Small intestine (tissue), 7 donors: ENCODE measurements around the gene RNF181. TPM values are rescaled to one million over a fixed set of nuclear protein-coding genes. Genes with fewer than 3 reads are reported as not detected.
"Not testable (repeated sequence)": the region's sequence is repeated elsewhere in the genome, so short reads cannot be mapped to it uniquely, and the experiment has no call there.

Experiments used
- DNase-seq, 2 donors: peaks; one replicate each; pipeline versions ENCODE4 v3.0.0 to v3.0.0-alpha.2; 2013
- FAIRE-seq: peaks from 2 replicates; lab custom pipeline; 2012; peaks lifted over from hg19 to GRCh38; lab: Jason Lieb, UNC
- H3K27ac ChIP-seq, 3 donors: one replicate each; pipeline ENCODE4 v1.5.1; 2013; ENCODE audit warnings: low read length in 2 of 3, mild to moderate bottlenecking in 2 of 3, control low read depth in 1 of 3, inconsistent platforms in 1 of 3, low read depth in 1 of 3, moderate library complexity in 1 of 3
- H3K27me3 ChIP-seq, 3 donors: one replicate each; pipeline ENCODE4 v1.6.1; 2013; ENCODE audit warnings: low read length in 3 of 3, inconsistent platforms in 1 of 3; ENCODE audit not compliant: control insufficient read depth in 3 of 3, insufficient read depth in 3 of 3
- H3K36me3 ChIP-seq, 3 donors: one replicate each; pipeline ENCODE4 v1.6.1; 2013; ENCODE audit warnings: low read length in 3 of 3, inconsistent platforms in 1 of 3, low read depth in 1 of 3, mild to moderate bottlenecking in 1 of 3, moderate library complexity in 1 of 3; ENCODE audit not compliant: control insufficient read depth in 3 of 3, insufficient read depth in 2 of 3
- H3K4me1 ChIP-seq, 3 donors: one replicate each; pipeline ENCODE4 v1.6.1; 2013; ENCODE audit warnings: low read length in 2 of 3, inconsistent platforms in 1 of 3, low read depth in 1 of 3, mild to moderate bottlenecking in 1 of 3, moderate library complexity in 1 of 3; ENCODE audit not compliant: control insufficient read depth in 3 of 3, insufficient read depth in 2 of 3
- H3K4me3 ChIP-seq, 3 donors: one replicate each; pipeline ENCODE4 v1.5.1; 2013; ENCODE audit warnings: low read length in 3 of 3, control low read depth in 1 of 3, inconsistent platforms in 1 of 3, low read depth in 1 of 3, mild to moderate bottlenecking in 1 of 3, moderate library complexity in 1 of 3
- H3K9me3 ChIP-seq, 2 donors: one replicate each; pipeline ENCODE4 v1.6.1; 2013; ENCODE audit warnings: low read depth in 1 of 2, low read length in 1 of 2; ENCODE audit not compliant: control insufficient read depth in 2 of 2, insufficient read depth in 1 of 2
- WGBS, 3 donors: extraction: QIAGEN DNeasy Blood & Tissue Kit; methylation state at CpG; one replicate each; pipeline ENCODE4 v1.1.7; 2013; 5-methylcytosine and 5-hydroxymethylcytosine counted together
- polyA plus RNA-seq, 4 donors: library from polyadenylated mRNA; stranded (reverse) in 3 of 4; unstranded in 1 of 4; fragments of 200-250 nt in 3 of 4; fragments of 120-200 nt in 1 of 4; gene quantifications; one replicate each; pipeline versions ENCODE4 v1.2.1 to v1.2.3, GENCODE V29; 2013
- donor health status: healthy with polysubstance abuse.
- donor health status: control.
- donor health status: control.
- donor health status: Bipolar disorder and iron deficiency.
- donor health status: healthy.

Gene RNF181
- polyA plus RNA-seq, 4 donors: 131 to 234 (median 180) TPM

DNA sequence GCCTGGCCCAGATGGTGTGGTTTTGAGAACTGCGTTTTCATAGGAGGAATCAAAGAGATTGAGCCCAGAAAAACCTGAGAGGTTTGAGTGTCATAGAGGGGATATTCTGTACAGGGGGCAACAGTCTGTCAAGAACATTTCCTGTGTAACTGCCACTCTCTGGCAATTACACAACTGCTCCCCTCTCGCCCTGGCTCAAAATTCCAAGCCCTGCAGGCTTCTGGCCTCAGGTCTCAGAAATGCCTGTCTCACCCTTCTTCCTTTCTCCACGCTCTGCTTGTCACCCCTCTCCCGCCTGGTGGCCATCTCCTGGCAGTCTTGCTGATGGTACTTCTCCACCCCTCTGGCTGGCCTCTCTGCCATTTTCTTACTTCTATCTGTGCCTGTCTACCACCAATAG lies 7.3 kb upstream of the RNF181 start:
- no peak overlapping the region for H3K4me3 ChIP-seq
- H3K9me3 ChIP-seq: no peaks in the 10 kb centered on the region
- no peak for DNase-seq
- H3K27ac ChIP-seq: peak overlapping the region in 1 of 3 donors; percentile 47
- no peak for FAIRE-seq
- WGBS, 3 donors: 72 to 91% (median 85%) methylated on average over 4 of the region's 4 CpGs
- peaks cover 0 to 6% (median 0%) of the 10 kb centered on the region in 3 donors for H3K36me3 ChIP-seq
- H3K4me1 ChIP-seq: peaks cover 4 to 27% (median 16%) of the 10 kb centered on the region in 3 donors
- H3K27me3 ChIP-seq: no peaks in the 10 kb centered on the region

DNA sequence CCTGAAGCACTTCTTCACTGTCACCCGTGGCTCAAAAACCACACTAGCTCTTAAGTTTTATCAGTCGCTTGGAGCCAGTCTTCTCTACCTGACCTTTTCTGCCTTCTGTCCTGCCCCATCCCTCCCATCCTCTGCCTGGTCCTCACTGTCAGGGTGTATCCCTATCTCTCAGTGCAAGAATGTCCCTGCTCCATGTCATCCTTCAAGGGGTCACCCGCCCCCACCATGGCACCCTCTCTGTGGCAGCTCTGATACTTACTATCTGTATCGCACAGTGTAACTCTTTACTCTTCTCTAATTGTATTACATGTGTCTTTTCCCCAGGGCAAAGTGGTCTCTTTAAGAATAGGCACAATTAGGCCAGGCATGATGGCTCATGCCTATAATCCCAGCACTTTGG lies 6.9 kb upstream of the RNF181 start:
- no peaks in the 10 kb centered on the region for H3K9me3 ChIP-seq
- peak overlapping the region in 1 of 3 donors; percentile 47 for H3K27ac ChIP-seq
- peaks cover 2 to 24% (median 15%) of the 10 kb centered on the region in 3 donors for H3K4me1 ChIP-seq

GRCh38 chr2:85589181-85589580 lies 6.4 kb upstream of the RNF181 start:
- peaks cover 2 to 20% (median 14%) of the 10 kb centered on the region in 3 donors for H3K4me1 ChIP-seq
- no peak overlapping the region for H3K4me3 ChIP-seq
- peaks cover 0 to 2% (median 0%) of the 10 kb centered on the region in 3 donors for H3K36me3 ChIP-seq
- no peak overlapping the region for H3K27ac ChIP-seq
- DNase-seq: no peak
- no peak for FAIRE-seq
- H3K9me3 ChIP-seq: no peaks in the 10 kb centered on the region
- 87 to 94% (median 93%) methylated on average over 4 of the region's 4 CpGs for WGBS, 3 donors
- no peaks in the 10 kb centered on the region for H3K27me3 ChIP-seq

More for the DNA sequence above, 6.9 kb upstream of the RNF181 start:
- Histone ChIP-seq H3K27me3 (no peaks in the 10 kb centered on the region), H3K36me3 (peaks cover 0 to 2% (median 0%) of the 10 kb centered on the region in 3 donors), H3K4me3 (no peak overlapping the region)
- DNase-seq: no peak
- 80 to 93% (median 85%) methylated on average over 4 of the region's 4 CpGs for WGBS, 3 donors
- FAIRE-seq: no peak

- DNase-seq: no peak
- WGBS, 3 donors: 52 to 72% (median 72%) methylated on average over 7 of the region's 7 CpGs
- peaks cover 2 to 21% (median 19%) of the 10 kb centered on the region in 3 donors for H3K4me1 ChIP-seq
- peaks cover 0 to 2% (median 0%) of the 10 kb centered on the region in 3 donors for H3K36me3 ChIP-seq
- peak overlapping the region in 1 of 3 donors; percentile 75 for H3K27ac ChIP-seq
- no peaks in the 10 kb centered on the region for H3K27me3 ChIP-seq
- no peaks in the 10 kb centered on the region for H3K9me3 ChIP-seq
- H3K4me3 ChIP-seq: no peak overlapping the region
- FAIRE-seq: no peak
Measured at GRCh38 chr2:85589982-85590791, 5.4 kb upstream of the RNF181 start.

GRCh38 chr2:85590950-85591349 lies 4.6 kb upstream of the RNF181 start:
- Histone ChIP-seq H3K36me3 (peaks cover 0 to 2% (median 0%) of the 10 kb centered on the region in 3 donors), H3K27me3 (no peaks in the 10 kb centered on the region), H3K4me3 (no peak overlapping the region), H3K9me3 (no peaks in the 10 kb centered on the region), H3K27ac (peak overlapping the region in 1 of 3 donors; percentile 75), H3K4me1 (peaks cover 0 to 14% (median 12%) of the 10 kb centered on the region in 3 donors)
- WGBS, 3 donors: 75 to 84% (median 79%) methylated on average over 2 of the region's 2 CpGs
- no peak for FAIRE-seq
- no peak for DNase-seq

DNA sequence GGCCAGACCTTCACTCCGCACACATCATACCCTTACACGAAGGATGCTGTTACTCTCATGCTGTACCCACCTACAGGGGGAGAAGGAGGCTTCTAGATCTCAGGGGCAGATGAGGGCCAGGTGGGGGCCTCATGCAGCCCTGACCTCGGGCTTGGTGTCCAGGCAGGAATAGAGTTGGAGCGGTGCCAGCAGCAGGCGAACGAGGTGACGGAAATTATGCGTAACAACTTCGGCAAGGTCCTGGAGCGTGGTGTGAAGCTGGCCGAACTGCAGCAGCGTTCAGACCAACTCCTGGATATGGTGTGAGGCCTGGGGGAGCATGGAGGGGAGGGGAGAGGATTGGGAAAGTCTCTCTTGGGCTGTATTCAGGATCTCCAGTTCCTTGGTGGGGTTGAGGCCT lies 4.0 kb upstream of the RNF181 start:
- Histone ChIP-seq H3K27me3 (no peaks in the 10 kb centered on the region), H3K36me3 (peaks cover 0 to 4% (median 0%) of the 10 kb centered on the region in 3 donors), H3K27ac (no peak overlapping the region), H3K4me3 (no peak overlapping the region), H3K4me1 (peaks cover 2 to 15% (median 7%) of the 10 kb centered on the region in 3 donors), H3K9me3 (no peaks in the 10 kb centered on the region)
- DNase-seq (no peak), FAIRE-seq (no peak)
- 80 to 85% (median 81%) methylated on average over 12 of the region's 12 CpGs for WGBS, 3 donors

GRCh38 chr2:85592299-85592698 lies 3.2 kb upstream of the RNF181 start:
- not testable (repeated sequence) for H3K27me3 ChIP-seq, H3K4me3 ChIP-seq, H3K9me3 ChIP-seq, DNase-seq, FAIRE-seq, H3K27ac ChIP-seq
- WGBS, 3 donors: 61 to 82% (median 72%) methylated on average over 9 of the region's 9 CpGs
- Histone ChIP-seq H3K4me1 (peaks cover 4 to 23% (median 6%) of the 10 kb centered on the region in 3 donors), H3K36me3 (peaks cover 0 to 11% (median 0%) of the 10 kb centered on the region in 3 donors)

DNA sequence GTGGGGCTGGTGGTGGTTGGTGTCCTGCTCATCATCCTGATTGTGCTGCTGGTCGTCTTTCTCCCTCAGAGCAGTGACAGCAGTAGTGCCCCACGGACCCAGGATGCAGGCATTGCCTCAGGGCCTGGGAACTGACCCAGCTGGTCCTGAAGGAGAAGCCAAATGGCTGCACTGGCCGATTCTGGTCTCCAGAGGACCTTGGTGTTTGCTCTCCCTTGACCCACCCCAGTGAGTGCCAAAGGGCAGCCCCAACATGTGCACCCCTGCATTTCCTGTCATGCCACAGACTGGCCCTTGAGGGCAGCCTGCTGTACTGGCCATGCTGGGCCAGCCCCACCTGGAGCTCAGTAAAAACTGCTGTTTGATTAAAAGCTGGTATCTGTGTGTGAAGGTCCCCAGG lies 2.5 kb upstream of the RNF181 start:
- Histone ChIP-seq H3K4me1 (peaks cover 4 to 30% (median 6%) of the 10 kb centered on the region in 3 donors), H3K9me3 (no peaks in the 10 kb centered on the region), H3K27me3 (no peaks in the 10 kb centered on the region), H3K27ac (no peak overlapping the region), H3K4me3 (no peak overlapping the region), H3K36me3 (peaks cover 0 to 16% (median 0%) of the 10 kb centered on the region in 3 donors)
- DNase-seq: no peak
- 29 to 72% (median 61%) methylated on average over 2 to 3 of the region's 3 CpGs for WGBS, 3 donors
- no peak for FAIRE-seq
